ENCODE measurements around the gene TRAK1. TPM values are rescaled to one million over a fixed set of nuclear protein-coding genes. Genes with fewer than 3 reads are reported as not detected.

Gene TRAK1
- total RNA-seq, 1 donor from 2014 or later, result 41.0 TPM

GRCh38 chr3:42214565-42215283, 123.6 kb downstream of the TRAK1 start:
- Mint-ChIP-seq H3K9me3 (no peaks in the 10 kb centered on the region), H3K36me3 (ENCODE audit: low read depth) (peaks cover 13% of the 10 kb centered on the region), H3K27ac (ENCODE audit: unreplicated experiment) (peak overlapping the region; percentile 21), H3K4me1 (peaks cover 22% of the 10 kb centered on the region), H3K4me3 (no peak overlapping the region), H3K27me3 (ENCODE audit: low read depth) (no peaks in the 10 kb centered on the region)
- TF ChIP-seq, protein P1, sequence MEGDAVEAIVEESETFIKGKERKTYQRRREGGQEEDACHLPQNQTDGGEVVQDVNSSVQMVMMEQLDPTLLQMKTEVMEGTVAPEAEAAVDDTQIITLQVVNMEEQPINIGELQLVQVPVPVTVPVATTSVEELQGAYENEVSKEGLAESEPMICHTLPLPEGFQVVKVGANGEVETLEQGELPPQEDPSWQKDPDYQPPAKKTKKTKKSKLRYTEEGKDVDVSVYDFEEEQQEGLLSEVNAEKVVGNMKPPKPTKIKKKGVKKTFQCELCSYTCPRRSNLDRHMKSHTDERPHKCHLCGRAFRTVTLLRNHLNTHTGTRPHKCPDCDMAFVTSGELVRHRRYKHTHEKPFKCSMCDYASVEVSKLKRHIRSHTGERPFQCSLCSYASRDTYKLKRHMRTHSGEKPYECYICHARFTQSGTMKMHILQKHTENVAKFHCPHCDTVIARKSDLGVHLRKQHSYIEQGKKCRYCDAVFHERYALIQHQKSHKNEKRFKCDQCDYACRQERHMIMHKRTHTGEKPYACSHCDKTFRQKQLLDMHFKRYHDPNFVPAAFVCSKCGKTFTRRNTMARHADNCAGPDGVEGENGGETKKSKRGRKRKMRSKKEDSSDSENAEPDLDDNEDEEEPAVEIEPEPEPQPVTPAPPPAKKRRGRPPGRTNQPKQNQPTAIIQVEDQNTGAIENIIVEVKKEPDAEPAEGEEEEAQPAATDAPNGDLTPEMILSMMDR (conservative IDR thresholded peaks at IDR 0.05), result no peak
- DNase-seq (ENCODE audit: low read depth, low spot score), result no peak

GRCh38 chr3:42216302-42216701, 125.1 kb downstream of the TRAK1 start:
- Mint-ChIP-seq H3K4me1 (peaks cover 22% of the 10 kb centered on the region), H3K27ac (ENCODE audit: unreplicated experiment) (no peak overlapping the region), H3K36me3 (ENCODE audit: low read depth) (peaks cover 10% of the 10 kb centered on the region), H3K27me3 (ENCODE audit: low read depth) (no peaks in the 10 kb centered on the region), H3K4me3 (no peak overlapping the region), H3K9me3 (no peaks in the 10 kb centered on the region)
- TF ChIP-seq, protein P1 (conservative IDR thresholded peaks at IDR 0.05), result no peak
- DNase-seq (ENCODE audit: low read depth, low spot score), result no peak

DNA sequence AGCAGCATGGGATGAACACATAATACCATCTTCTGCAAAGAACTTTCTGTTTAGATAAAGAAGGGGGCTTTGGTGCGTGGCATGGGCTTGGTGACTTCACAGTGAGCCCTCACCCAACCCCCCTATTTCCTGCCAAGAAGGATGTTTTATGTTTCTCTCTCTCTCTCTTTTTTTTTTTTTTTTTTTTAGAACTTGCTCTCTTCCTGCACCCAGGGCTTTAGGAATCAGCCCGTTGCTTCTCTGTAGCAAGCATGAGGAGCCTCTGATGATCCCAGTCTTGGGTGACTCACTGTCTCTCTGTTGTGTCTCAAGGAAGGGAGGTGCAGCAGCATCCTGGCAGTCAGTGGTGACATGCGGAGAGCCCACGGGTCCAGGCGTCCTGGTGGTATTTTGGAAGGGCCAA, 125.8 kb downstream of the TRAK1 start:
- no peak overlapping the region for H3K27ac Mint-ChIP-seq (ENCODE audit: unreplicated experiment)

GRCh38 chr3:42220436-42221121, 129.4 kb downstream of the TRAK1 start:
- H3K27ac Mint-ChIP-seq (ENCODE audit: unreplicated experiment), result peak overlapping the region; percentile 81
- H3K27me3 Mint-ChIP-seq (ENCODE audit: low read depth), result no peaks in the 10 kb centered on the region
- H3K9me3 Mint-ChIP-seq, result no peaks in the 10 kb centered on the region
- no peak overlapping the region for H3K4me3 Mint-ChIP-seq
- peaks cover 14% of the 10 kb centered on the region for H3K36me3 Mint-ChIP-seq (ENCODE audit: low read depth)
- peaks cover 17% of the 10 kb centered on the region for H3K4me1 Mint-ChIP-seq
- TF ChIP-seq, protein P1 (conservative IDR thresholded peaks at IDR 0.05), result no peak
- DNase-seq (ENCODE audit: low read depth, low spot score), result no peak

More for the DNA sequence above, 125.8 kb downstream of the TRAK1 start:
- Mint-ChIP-seq H3K4me3 (no peak overlapping the region), H3K4me1 (peaks cover 22% of the 10 kb centered on the region), H3K27me3 (ENCODE audit: low read depth) (no peaks in the 10 kb centered on the region), H3K9me3 (no peaks in the 10 kb centered on the region), H3K36me3 (ENCODE audit: low read depth) (peaks cover 4% of the 10 kb centered on the region)
- no peak for DNase-seq (ENCODE audit: low read depth, low spot score)
- TF ChIP-seq, protein P1 (conservative IDR thresholded peaks at IDR 0.05), result no peak

DNA sequence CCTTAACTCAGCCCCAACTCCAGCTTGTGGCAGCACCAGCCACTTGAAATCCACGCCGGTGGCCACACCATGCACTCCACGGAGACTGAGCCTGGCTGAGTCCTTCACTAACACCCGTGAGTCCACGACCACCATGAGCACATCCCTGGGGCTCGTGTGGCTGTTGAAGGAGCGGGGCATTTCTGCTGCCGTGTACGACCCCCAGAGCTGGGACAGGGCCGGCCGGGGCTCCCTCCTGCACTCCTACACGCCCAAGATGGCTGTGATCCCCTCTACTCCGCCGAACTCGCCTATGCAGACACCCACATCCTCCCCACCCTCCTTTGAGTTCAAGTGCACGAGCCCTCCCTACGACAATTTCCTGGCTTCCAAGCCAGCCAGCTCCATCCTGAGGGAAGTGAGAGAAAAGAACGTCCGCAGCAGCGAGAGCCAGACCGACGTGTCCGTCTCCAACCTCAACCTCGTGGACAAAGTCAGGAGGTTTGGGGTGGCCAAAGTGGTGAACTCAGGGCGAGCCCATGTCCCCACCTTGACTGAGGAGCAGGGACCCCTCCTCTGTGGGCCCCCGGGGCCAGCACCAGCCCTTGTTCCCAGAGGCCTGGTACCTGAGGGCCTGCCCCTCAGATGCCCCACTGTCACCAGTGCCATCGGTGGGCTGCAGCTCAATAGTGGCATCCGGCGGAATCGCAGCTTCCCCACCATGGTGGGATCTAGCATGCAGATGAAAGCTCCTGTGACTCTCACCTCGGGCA, 132.0 kb downstream of the TRAK1 start:
- H3K27ac Mint-ChIP-seq (ENCODE audit: unreplicated experiment), result no peak overlapping the region
- no peak overlapping the region for H3K4me3 Mint-ChIP-seq
- no peaks in the 10 kb centered on the region for H3K27me3 Mint-ChIP-seq (ENCODE audit: low read depth)
- H3K36me3 Mint-ChIP-seq (ENCODE audit: low read depth), result peaks cover 15% of the 10 kb centered on the region
- TF ChIP-seq, protein P1 (conservative IDR thresholded peaks at IDR 0.05), result no peak
- no peaks in the 10 kb centered on the region for H3K4me1 Mint-ChIP-seq
- DNase-seq (ENCODE audit: low read depth, low spot score), result no peak
- H3K9me3 Mint-ChIP-seq, result no peaks in the 10 kb centered on the region

Measured in neural crest cell (in vitro differentiated cells).